Measurements from ENCODE around the gene SEC24D.

GRCh38 chr4:118783887-118784286 is 52.0 kb downstream of the SEC24D start:
- TF ChIP-seq, protein P1, sequence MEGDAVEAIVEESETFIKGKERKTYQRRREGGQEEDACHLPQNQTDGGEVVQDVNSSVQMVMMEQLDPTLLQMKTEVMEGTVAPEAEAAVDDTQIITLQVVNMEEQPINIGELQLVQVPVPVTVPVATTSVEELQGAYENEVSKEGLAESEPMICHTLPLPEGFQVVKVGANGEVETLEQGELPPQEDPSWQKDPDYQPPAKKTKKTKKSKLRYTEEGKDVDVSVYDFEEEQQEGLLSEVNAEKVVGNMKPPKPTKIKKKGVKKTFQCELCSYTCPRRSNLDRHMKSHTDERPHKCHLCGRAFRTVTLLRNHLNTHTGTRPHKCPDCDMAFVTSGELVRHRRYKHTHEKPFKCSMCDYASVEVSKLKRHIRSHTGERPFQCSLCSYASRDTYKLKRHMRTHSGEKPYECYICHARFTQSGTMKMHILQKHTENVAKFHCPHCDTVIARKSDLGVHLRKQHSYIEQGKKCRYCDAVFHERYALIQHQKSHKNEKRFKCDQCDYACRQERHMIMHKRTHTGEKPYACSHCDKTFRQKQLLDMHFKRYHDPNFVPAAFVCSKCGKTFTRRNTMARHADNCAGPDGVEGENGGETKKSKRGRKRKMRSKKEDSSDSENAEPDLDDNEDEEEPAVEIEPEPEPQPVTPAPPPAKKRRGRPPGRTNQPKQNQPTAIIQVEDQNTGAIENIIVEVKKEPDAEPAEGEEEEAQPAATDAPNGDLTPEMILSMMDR (IDR thresholded peaks at IDR 0.05; ENCODE audit: insufficient read depth, low read length, poor library complexity, severe bottlenecking), result no peak
- TF ChIP-seq EZH2phosphoT487 (conservative IDR thresholded peaks at IDR 0.05; ENCODE audit: low read length), result no peak

Measured in SU-DHL-6 (cell line).